ENCODE results near the gene USP22.

DNA sequence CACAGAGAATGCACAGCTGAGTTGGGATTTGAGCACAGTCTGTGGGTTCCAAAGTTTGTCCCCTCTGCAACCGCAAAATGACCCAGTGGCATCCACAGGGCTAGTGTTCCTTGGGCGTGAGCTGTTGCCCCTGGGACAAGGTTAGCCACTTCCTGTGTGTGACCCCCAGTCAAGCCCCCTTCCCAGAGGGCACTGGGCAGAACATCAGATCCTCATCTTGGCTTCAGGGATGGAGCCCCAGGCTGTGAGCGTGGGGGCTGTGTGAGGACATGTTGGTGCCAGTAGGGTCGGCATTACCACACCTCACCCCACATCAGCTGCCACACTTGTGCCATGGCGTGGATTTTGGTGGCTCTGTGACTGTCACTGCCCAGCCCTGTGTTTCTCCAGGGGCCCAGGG is 55.3 kb downstream of the USP22 start:
- TF ChIP-seq CREB1 (IDR thresholded peaks at IDR 0.05; ENCODE audit: low read depth) (no peak), NR2C2 (IDR thresholded peaks at IDR 0.05; ENCODE audit: borderline replicate concordance, control insufficient read depth, insufficient read length, low read depth) (no peak), SUPT20H (IDR thresholded peaks at IDR 0.05; ENCODE audit: borderline replicate concordance, control insufficient read depth, low read depth, low read length) (no peak), YY1 (IDR thresholded peaks at IDR 0.05; ENCODE audit: low read depth, low read length) (no peak), MEF2A (IDR thresholded peaks at IDR 0.05; ENCODE audit: insufficient read depth, low read depth, low read length) (no peak), BRCA1 (IDR thresholded peaks at IDR 0.05; ENCODE audit: low read depth, low read length) (no peak), TAF1 (IDR thresholded peaks at IDR 0.05; ENCODE audit: borderline replicate concordance, low read depth, low read length) (no peak), WRNIP1 (IDR thresholded peaks at IDR 0.05; ENCODE audit: borderline replicate concordance, low read depth, low read length) (no peak), FOXM1 (IDR thresholded peaks at IDR 0.05; ENCODE audit: low read depth, low read length) (no peak), CHD2 (IDR thresholded peaks at IDR 0.05; ENCODE audit: borderline replicate concordance, low read depth, low read length) (no peak), SPI1 (IDR thresholded peaks at IDR 0.05; ENCODE audit: borderline replicate concordance, insufficient read depth, low read depth, low read length) (no peak)
- TF ChIP-seq, protein P1, sequence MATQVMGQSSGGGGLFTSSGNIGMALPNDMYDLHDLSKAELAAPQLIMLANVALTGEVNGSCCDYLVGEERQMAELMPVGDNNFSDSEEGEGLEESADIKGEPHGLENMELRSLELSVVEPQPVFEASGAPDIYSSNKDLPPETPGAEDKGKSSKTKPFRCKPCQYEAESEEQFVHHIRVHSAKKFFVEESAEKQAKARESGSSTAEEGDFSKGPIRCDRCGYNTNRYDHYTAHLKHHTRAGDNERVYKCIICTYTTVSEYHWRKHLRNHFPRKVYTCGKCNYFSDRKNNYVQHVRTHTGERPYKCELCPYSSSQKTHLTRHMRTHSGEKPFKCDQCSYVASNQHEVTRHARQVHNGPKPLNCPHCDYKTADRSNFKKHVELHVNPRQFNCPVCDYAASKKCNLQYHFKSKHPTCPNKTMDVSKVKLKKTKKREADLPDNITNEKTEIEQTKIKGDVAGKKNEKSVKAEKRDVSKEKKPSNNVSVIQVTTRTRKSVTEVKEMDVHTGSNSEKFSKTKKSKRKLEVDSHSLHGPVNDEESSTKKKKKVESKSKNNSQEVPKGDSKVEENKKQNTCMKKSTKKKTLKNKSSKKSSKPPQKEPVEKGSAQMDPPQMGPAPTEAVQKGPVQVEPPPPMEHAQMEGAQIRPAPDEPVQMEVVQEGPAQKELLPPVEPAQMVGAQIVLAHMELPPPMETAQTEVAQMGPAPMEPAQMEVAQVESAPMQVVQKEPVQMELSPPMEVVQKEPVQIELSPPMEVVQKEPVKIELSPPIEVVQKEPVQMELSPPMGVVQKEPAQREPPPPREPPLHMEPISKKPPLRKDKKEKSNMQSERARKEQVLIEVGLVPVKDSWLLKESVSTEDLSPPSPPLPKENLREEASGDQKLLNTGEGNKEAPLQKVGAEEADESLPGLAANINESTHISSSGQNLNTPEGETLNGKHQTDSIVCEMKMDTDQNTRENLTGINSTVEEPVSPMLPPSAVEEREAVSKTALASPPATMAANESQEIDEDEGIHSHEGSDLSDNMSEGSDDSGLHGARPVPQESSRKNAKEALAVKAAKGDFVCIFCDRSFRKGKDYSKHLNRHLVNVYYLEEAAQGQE (IDR thresholded peaks at IDR 0.05; ENCODE audit: low read depth, low read length): no peak
- TF ChIP-seq, protein P2, sequence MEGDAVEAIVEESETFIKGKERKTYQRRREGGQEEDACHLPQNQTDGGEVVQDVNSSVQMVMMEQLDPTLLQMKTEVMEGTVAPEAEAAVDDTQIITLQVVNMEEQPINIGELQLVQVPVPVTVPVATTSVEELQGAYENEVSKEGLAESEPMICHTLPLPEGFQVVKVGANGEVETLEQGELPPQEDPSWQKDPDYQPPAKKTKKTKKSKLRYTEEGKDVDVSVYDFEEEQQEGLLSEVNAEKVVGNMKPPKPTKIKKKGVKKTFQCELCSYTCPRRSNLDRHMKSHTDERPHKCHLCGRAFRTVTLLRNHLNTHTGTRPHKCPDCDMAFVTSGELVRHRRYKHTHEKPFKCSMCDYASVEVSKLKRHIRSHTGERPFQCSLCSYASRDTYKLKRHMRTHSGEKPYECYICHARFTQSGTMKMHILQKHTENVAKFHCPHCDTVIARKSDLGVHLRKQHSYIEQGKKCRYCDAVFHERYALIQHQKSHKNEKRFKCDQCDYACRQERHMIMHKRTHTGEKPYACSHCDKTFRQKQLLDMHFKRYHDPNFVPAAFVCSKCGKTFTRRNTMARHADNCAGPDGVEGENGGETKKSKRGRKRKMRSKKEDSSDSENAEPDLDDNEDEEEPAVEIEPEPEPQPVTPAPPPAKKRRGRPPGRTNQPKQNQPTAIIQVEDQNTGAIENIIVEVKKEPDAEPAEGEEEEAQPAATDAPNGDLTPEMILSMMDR (IDR thresholded peaks at IDR 0.05 in 2 of 3, conservative IDR thresholded peaks at IDR 0.05 in 1 of 3; ENCODE audit: control insufficient read depth in 2 of 3, extremely low read depth in 1 of 3, insufficient read depth in 1 of 3, low read depth in 3 of 3, low read length in 3 of 3): no peak
